Measurements from ENCODE around the gene ATG101. TPM values are rescaled to one million over a fixed set of nuclear protein-coding genes. Genes with fewer than 3 reads are reported as not detected.

ATG101 gene
- polyA plus RNA-seq, 1 experiment: 163 TPM

- ChIA-PET POLR2A (no interaction called here), CTCF (interaction anchor here (1.0 to 6.6 kb wide), 5 partner anchors 8 to 41 kb away, joined by 5 to 59 read pairs (median 7); partner anchors contain the start of genes ATG101 and NR4A1)
- Histone ChIP-seq H3K4me3 (ENCODE audit: low read depth, low read length) (no peak overlapping the region), H3K27me3 (ENCODE audit: control insufficient read depth, insufficient read depth, low read length) (no peaks in the 10 kb centered on the region), H3K36me3 (ENCODE audit: control insufficient read depth, insufficient read depth, low read length) (peaks cover 4% of the 10 kb centered on the region)
- DNase-seq (ENCODE audit: low read depth): no peak
- no peak for TF ChIP-seq CTCF (IDR thresholded peaks at IDR 0.05; ENCODE audit: insufficient read depth, low read depth, low read length)
Measured at GRCh38 chr12:52062167-52063081, 7.4 kb upstream of the ATG101 start.

GRCh38 chr12:52063082-52063924 is 6.5 kb upstream of the ATG101 start:
- CTCF ChIA-PET: interaction anchor here (1.0 to 6.6 kb wide), 7 partner anchors 7 to 42 kb away, joined by 3 to 59 read pairs (median 6); partner anchors contain the start of genes ATG101 and NR4A1
- peaks cover 4% of the 10 kb centered on the region for H3K36me3 ChIP-seq (ENCODE audit: control insufficient read depth, insufficient read depth, low read length)
- DNase-seq (ENCODE audit: low read depth): no peak
- H3K4me3 ChIP-seq (ENCODE audit: low read depth, low read length): no peak overlapping the region
- no peak for TF ChIP-seq CTCF (IDR thresholded peaks at IDR 0.05; ENCODE audit: insufficient read depth, low read depth, low read length)
- POLR2A ChIA-PET: interaction anchor here (0.6 to 1.1 kb wide), 2 partner anchors 12 to 348 kb away, joined by 3 read pairs; partner anchors contain the start of gene NR4A1
- no peaks in the 10 kb centered on the region for H3K27me3 ChIP-seq (ENCODE audit: control insufficient read depth, insufficient read depth, low read length)

GRCh38 chr12:52063981-52064649 is 5.7 kb upstream of the ATG101 start:
- Histone ChIP-seq H3K4me3 (ENCODE audit: low read depth, low read length) (no peak overlapping the region), H3K27me3 (ENCODE audit: control insufficient read depth, insufficient read depth, low read length) (no peaks in the 10 kb centered on the region), H3K36me3 (ENCODE audit: control insufficient read depth, insufficient read depth, low read length) (no peaks in the 10 kb centered on the region)
- ChIA-PET POLR2A (interaction anchor here (0.6 to 1.1 kb wide), 3 partner anchors 10 to 349 kb away, joined by 3 read pairs; partner anchors contain the start of gene NR4A1), CTCF (interaction anchor here (0.6 to 6.6 kb wide), 5 partner anchors 9 to 39 kb away, joined by 3 to 59 read pairs (median 3); no protein-coding TSS in a partner anchor)
- no peak for DNase-seq (ENCODE audit: low read depth)
- TF ChIP-seq CTCF (IDR thresholded peaks at IDR 0.05; ENCODE audit: insufficient read depth, low read depth, low read length): no peak

GRCh38 chr12:52066346-52067080 is 3.3 kb upstream of the ATG101 start:
- ChIA-PET CTCF (interaction anchor here (1.1 to 1.4 kb wide), 2 partner anchors 15 to 41 kb away, joined by 3 to 6 read pairs; no protein-coding TSS in a partner anchor), POLR2A (no interaction called here)
- DNase-seq (ENCODE audit: low read depth): no peak
- H3K36me3 ChIP-seq (ENCODE audit: control insufficient read depth, insufficient read depth, low read length): no peaks in the 10 kb centered on the region
- H3K27me3 ChIP-seq (ENCODE audit: control insufficient read depth, insufficient read depth, low read length): no peaks in the 10 kb centered on the region
- no peak overlapping the region for H3K4me3 ChIP-seq (ENCODE audit: low read depth, low read length)
- TF ChIP-seq CTCF (IDR thresholded peaks at IDR 0.05; ENCODE audit: insufficient read depth, low read depth, low read length): no peak

All from BJ (cell line).